ENCODE results near the gene MLLT3.

MLLT3 gene

GRCh38 chr9:20553558-20554149 lies 68.6 kb downstream of the MLLT3 start:
- DNase-seq = no peak

- DNase-seq = no peak
Observed at GRCh38 chr9:20552874-20553557, 69.3 kb downstream of the MLLT3 start.

- DNase-seq = no peak
Observed at GRCh38 chr9:20551835-20552234, 70.5 kb downstream of the MLLT3 start.

- no peak for DNase-seq
Observed at GRCh38 chr9:20551236-20551635, 71.1 kb downstream of the MLLT3 start.

GRCh38 chr9:20550326-20550725 lies 72.0 kb downstream of the MLLT3 start:
- DNase-seq = no peak

GRCh38 chr9:20549053-20549452 lies 73.2 kb downstream of the MLLT3 start:
- no peak for DNase-seq

GRCh38 chr9:20545023-20545622 lies 77.2 kb downstream of the MLLT3 start:
- DNase-seq = no peak

- no peak for DNase-seq
Observed at GRCh38 chr9:20540169-20540863, 82.0 kb downstream of the MLLT3 start.

GRCh38 chr9:20538956-20539355 lies 83.3 kb downstream of the MLLT3 start:
- DNase-seq = no peak

GRCh38 chr9:20538092-20538491 lies 84.2 kb downstream of the MLLT3 start:
- DNase-seq = no peak

GRCh38 chr9:20537294-20537693 lies 85.0 kb downstream of the MLLT3 start:
- DNase-seq = no peak

- no peak for DNase-seq
Observed at GRCh38 chr9:20532584-20532983, 89.7 kb downstream of the MLLT3 start.

GRCh38 chr9:20529837-20530236 lies 92.5 kb downstream of the MLLT3 start:
- no peak for DNase-seq

- DNase-seq = no peak
Observed at GRCh38 chr9:20528253-20528652, 94.0 kb downstream of the MLLT3 start.

- no peak for DNase-seq
Observed at GRCh38 chr9:20526500-20527319, 95.6 kb downstream of the MLLT3 start.

GRCh38 chr9:20524776-20525175 lies 97.5 kb downstream of the MLLT3 start:
- no peak for DNase-seq

GRCh38 chr9:20518737-20519136 lies 103.6 kb downstream of the MLLT3 start:
- no peak for DNase-seq

- no peak for DNase-seq
Observed at GRCh38 chr9:20513126-20513913, 109.0 kb downstream of the MLLT3 start.

- no peak for DNase-seq
Observed at GRCh38 chr9:20512636-20513035, 109.7 kb downstream of the MLLT3 start.

- peak; percentile 4 for DNase-seq
Observed at GRCh38 chr9:20512106-20512505, 110.2 kb downstream of the MLLT3 start.

- no peak for DNase-seq
Observed at GRCh38 chr9:20511686-20512085, 110.6 kb downstream of the MLLT3 start.

- DNase-seq = no peak
Observed at GRCh38 chr9:20509466-20509865, 112.8 kb downstream of the MLLT3 start.
